SK-N-SH (cell line): ENCODE measurements around the gene YARS1. TPM values are rescaled to one million over a fixed set of nuclear protein-coding genes. Genes with fewer than 3 reads are reported as not detected.
A peak's percentile ranks its signal among the peaks of the same experiment; 100 is the strongest.

Experiments used
- CTCF ChIA-PET: fragments of 300-600, 350-600 bp; formaldehyde crosslinking; extraction: SDS; loops from one replicate; lab custom pipeline; 2021; lab: Yijun Ruan, JAX
- POLR2A ChIA-PET: fragments of 350-600 bp; sonication (Branson Sonifier 250); formaldehyde crosslinking; extraction: SDS; loops from one replicate; lab custom pipeline; 2020; ENCODE audit warnings: antibody characterized with exemption, inconsistent platforms; lab: Yijun Ruan, JAX
- DNase-seq: peaks from one replicate; pipeline ENCODE4 v3.0.0; 2012
- H2AFZ ChIP-seq: fragments of 200-600 bp; sonication (generic); 2 replicates; pipeline ENCODE4 v1.8.1; 2016; ENCODE audit warnings: antibody characterized with exemption, mild to moderate bottlenecking, low read depth
- H3F3A ChIP-seq: fragments of 200-600 bp; sonication (generic); replicated peaks from 2 replicates; pipeline ENCODE3; 2016; ENCODE audit warnings: antibody characterized with exemption, mild to moderate bottlenecking; ENCODE audit not compliant: insufficient read depth
- H3K27ac ChIP-seq, 2 experiments: fragments of 200-500 bp in 1 of 2; fragments of 200-600 bp in 1 of 2; sonication (Bioruptor generic) in 1 of 2; sonication (generic), shearing (Covaris generic) in 1 of 2; 2 replicates each; pipeline versions ENCODE4 v1.5.1 to v1.6.1; 2014 to 2016; ENCODE audit warnings: low read depth in 2 of 2, inconsistent platforms in 1 of 2, low read length in 1 of 2, mild to moderate bottlenecking in 1 of 2, mixed read lengths in 1 of 2
- H3K27me3 ChIP-seq: fragments of 200-600 bp; sonication (generic), shearing (Covaris generic); 2 replicates; pipeline ENCODE4 v1.6.1; 2016; ENCODE audit warnings: mixed run types; ENCODE audit not compliant: insufficient read depth
- H3K36me3 ChIP-seq, 2 experiments: fragments of 200-500 bp in 1 of 2; fragments of 200-600 bp in 1 of 2; sonication (Bioruptor generic) in 1 of 2; sonication (generic) in 1 of 2; replicated peaks in 1 of 2; 2 replicates each; pipeline versions ENCODE3 to v1.5.1; 2014 to 2016; ENCODE audit warnings: low read length in 1 of 2, mild to moderate bottlenecking in 1 of 2; ENCODE audit not compliant: insufficient read depth in 2 of 2, control insufficient read depth in 1 of 2
- H3K4me1 ChIP-seq, 2 experiments: fragments of 200-500 bp in 1 of 2; fragments of 200-600 bp in 1 of 2; sonication (Bioruptor generic) in 1 of 2; sonication (generic), shearing (Covaris generic) in 1 of 2; 2 replicates each; pipeline versions ENCODE4 v1.5.1 to v1.6.1; 2014 to 2016; ENCODE audit warnings: low read depth in 1 of 2, low read length in 1 of 2, mixed run types in 1 of 2; ENCODE audit not compliant: insufficient read depth in 2 of 2, control insufficient read depth in 1 of 2
- H3K4me2 ChIP-seq: fragments of 200-600 bp; sonication (generic), shearing (Covaris generic); 2 replicates; pipeline ENCODE4 v1.6.1; 2017; ENCODE audit warnings: mixed run types
- H3K4me3 ChIP-seq, 2 experiments: fragments of 200-500 bp in 1 of 2; fragments of 200-600 bp in 1 of 2; sonication (Bioruptor generic) in 1 of 2; sonication (generic), shearing (Covaris generic) in 1 of 2; 2 replicates each; pipeline versions ENCODE4 v1.5.1 to v1.8.1; 2014 to 2016; ENCODE audit warnings: low read depth in 2 of 2, inconsistent platforms in 1 of 2, low read length in 1 of 2, mild to moderate bottlenecking in 1 of 2, mixed read lengths in 1 of 2, moderate library complexity in 1 of 2
- H3K79me2 ChIP-seq: fragments of 200-600 bp; sonication (generic); 2 replicates; pipeline ENCODE4 v1.8.1; 2017; ENCODE audit warnings: mild to moderate bottlenecking; ENCODE audit not compliant: insufficient read depth
- H3K9ac ChIP-seq: fragments of 200-600 bp; sonication (generic); 2 replicates; pipeline ENCODE4 v1.6.1; 2017; ENCODE audit warnings: mixed run types
- H3K9me2 ChIP-seq: fragments of 200-600 bp; sonication (generic); 2 replicates; pipeline ENCODE4 v1.6.1; 2017; ENCODE audit warnings: mixed run types
- H3K9me3 ChIP-seq: fragments of 200-600 bp; sonication (generic); 2 replicates; pipeline ENCODE4 v1.6.1; 2017; ENCODE audit warnings: mixed run types, mild to moderate bottlenecking, moderate library complexity
- H4K20me1 ChIP-seq: fragments of 200-600 bp; sonication (generic); 2 replicates; pipeline ENCODE4 v1.6.1; 2017; ENCODE audit warnings: mild to moderate bottlenecking, mixed run types; ENCODE audit not compliant: insufficient read depth
- CHD2 ChIP-seq: fragments of 150-350 bp; IDR thresholded peaks from 2 replicates; pipeline ENCODE4 v1.6.1; 2018; ENCODE audit warnings: low read length; ENCODE audit not compliant: partially characterized antibody
- ELF1 ChIP-seq: IDR thresholded peaks from 2 replicates; pipeline ENCODE4 v1.4.0; 2012
- EP300 ChIP-seq, 2 experiments: IDR thresholded peaks; 2 replicates each; pipeline versions ENCODE4 v1.4.0 to v1.6.1; 2012; ENCODE audit warnings: borderline replicate concordance in 1 of 2, low read depth in 1 of 2, low read length in 1 of 2
- FOXM1 ChIP-seq: IDR thresholded peaks from 2 replicates; pipeline ENCODE4 v1.4.0; 2012; ENCODE audit warnings: low read depth, mild to moderate bottlenecking
- GABPA ChIP-seq: IDR thresholded peaks from 2 replicates; pipeline ENCODE4 v1.4.0; 2012; ENCODE audit warnings: low read depth, mild to moderate bottlenecking
- JUND ChIP-seq: IDR thresholded peaks from 2 replicates; pipeline ENCODE4 v1.4.0; 2012
- MEF2A ChIP-seq: IDR thresholded peaks from 2 replicates; pipeline ENCODE4 v1.4.0; 2012; ENCODE audit warnings: low read depth, borderline replicate concordance
- MXI1 ChIP-seq: IDR thresholded peaks from 2 replicates; pipeline ENCODE4 v1.6.1; 2012; ENCODE audit warnings: mild to moderate bottlenecking, low read depth, low read length, improper control_type of control experiment
- NFIC ChIP-seq: IDR thresholded peaks from 2 replicates; pipeline ENCODE4 v1.4.0; 2012; ENCODE audit warnings: borderline replicate concordance
- POLR2AphosphoS5 ChIP-seq: IDR thresholded peaks from 2 replicates; pipeline ENCODE4 v1.6.1; 2012; ENCODE audit warnings: low read depth, low read length
- RAD21 ChIP-seq: IDR thresholded peaks from 2 replicates; pipeline ENCODE4 v1.6.1; 2012; ENCODE audit warnings: mild to moderate bottlenecking, low read length
- RCOR1 ChIP-seq: fragments of 150-350 bp; IDR thresholded peaks from 2 replicates; pipeline ENCODE4 v1.6.1; 2017; ENCODE audit warnings: antibody characterized with exemption, low read length
- TAF1 ChIP-seq: IDR thresholded peaks from 2 replicates; pipeline ENCODE4 v1.6.1; 2012; ENCODE audit warnings: low read depth, mild to moderate bottlenecking, low read length, moderate library complexity, borderline replicate concordance
- TCF12 ChIP-seq: IDR thresholded peaks from 2 replicates; pipeline ENCODE4 v1.4.0; 2012
- WGBS: methylation state at CpG from one replicate; pipeline ENCODE4 v1.1.6; 2017; ENCODE audit warnings: low lambda C conversion rate; 5-methylcytosine and 5-hydroxymethylcytosine counted together
- polyA plus RNA-seq, 3 experiments: library from polyadenylated mRNA; depleted of rRNA; stranded (reverse); fragments of >200 nt; gene quantifications; 2 replicates each; pipeline ENCODE4 v1.2.3, GENCODE V29; 2012
- TF ChIP-seq, protein P1 (sequence below): fragments of 150-350 bp; IDR thresholded peaks from 2 replicates; pipeline ENCODE4 v1.6.1; 2016; ENCODE audit warnings: mild to moderate bottlenecking, low read depth, low read length
- TF ChIP-seq, protein P2 (sequence below): IDR thresholded peaks from 2 replicates; pipeline ENCODE4 v1.4.0; 2012; ENCODE audit warnings: low read depth, borderline replicate concordance
- TF ChIP-seq, protein P3 (sequence below): IDR thresholded peaks from 2 replicates; pipeline ENCODE4; 2012
- TF ChIP-seq, protein P4 (sequence below): IDR thresholded peaks from 2 replicates; pipeline ENCODE4 v1.6.1; 2012; ENCODE audit warnings: mild to moderate bottlenecking, low read depth, low read length, moderate library complexity
- TF ChIP-seq, protein P5 (sequence below): IDR thresholded peaks from 2 replicates; pipeline ENCODE4 v1.4.0; 2012; ENCODE audit warnings: low read depth, borderline replicate concordance

The YARS1 gene
- polyA plus RNA-seq, 1 of the 3 experiments (the other 2 are of a cell fraction), result 46.3 TPM

DNA sequence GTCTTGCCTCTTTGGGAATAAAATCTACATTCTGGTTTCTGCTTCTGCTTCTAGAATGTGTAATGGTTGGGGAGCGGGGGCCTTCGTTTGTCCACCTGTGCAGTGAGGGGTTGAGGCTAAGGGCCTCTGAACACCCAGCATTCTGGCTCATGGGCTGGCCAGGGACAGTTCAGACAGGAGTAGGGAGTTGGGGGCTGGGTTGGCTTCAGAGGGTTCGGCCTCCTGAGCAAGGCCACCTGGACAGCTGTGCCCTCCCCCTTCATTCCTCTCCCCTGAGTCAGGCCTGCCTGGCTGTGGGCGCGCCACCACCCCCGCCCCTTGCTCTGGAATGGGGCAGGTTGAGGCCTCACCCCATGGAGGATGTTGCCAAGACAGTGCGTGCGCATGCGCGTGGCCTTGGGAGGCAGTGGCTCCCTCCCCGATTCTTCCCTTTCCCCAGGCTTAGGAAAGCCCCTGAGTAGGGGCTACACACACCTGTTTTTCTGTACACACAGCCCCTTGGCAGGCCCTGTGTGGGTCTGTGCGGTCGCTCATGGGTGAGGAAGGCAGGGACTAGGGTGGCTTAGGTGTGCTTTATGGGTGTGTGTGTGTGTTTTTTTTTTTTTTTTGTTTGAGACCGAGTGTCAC lies 57.0 kb downstream of the YARS1 start:
- TF ChIP-seq, protein P1, sequence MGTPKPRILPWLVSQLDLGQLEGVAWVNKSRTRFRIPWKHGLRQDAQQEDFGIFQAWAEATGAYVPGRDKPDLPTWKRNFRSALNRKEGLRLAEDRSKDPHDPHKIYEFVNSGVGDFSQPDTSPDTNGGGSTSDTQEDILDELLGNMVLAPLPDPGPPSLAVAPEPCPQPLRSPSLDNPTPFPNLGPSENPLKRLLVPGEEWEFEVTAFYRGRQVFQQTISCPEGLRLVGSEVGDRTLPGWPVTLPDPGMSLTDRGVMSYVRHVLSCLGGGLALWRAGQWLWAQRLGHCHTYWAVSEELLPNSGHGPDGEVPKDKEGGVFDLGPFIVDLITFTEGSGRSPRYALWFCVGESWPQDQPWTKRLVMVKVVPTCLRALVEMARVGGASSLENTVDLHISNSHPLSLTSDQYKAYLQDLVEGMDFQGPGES, result no peak
- TF ChIP-seq NFIC, result 0 out of 2 replicates have a peak, but pooled peaks have one; percentile 5
- Histone ChIP-seq H2AFZ (no peak overlapping the region), H3K4me3 (no peak overlapping the region), H3K9ac (no peak overlapping the region), H3F3A (peaks cover 16% of the 10 kb centered on the region), H3K9me2 (no peaks in the 10 kb centered on the region), H3K4me2 (no peak overlapping the region), H3K4me1 (peaks cover 19 to 32% of the 10 kb centered on the region in 2 experiments; a peak in 3 of 4 replicates), H3K27ac (no peak overlapping the region), H4K20me1 (no peaks in the 10 kb centered on the region), H3K27me3 (no peaks in the 10 kb centered on the region), H3K9me3 (no peaks in the 10 kb centered on the region), H3K36me3 (no peaks in the 10 kb centered on the region), H3K79me2 (0 out of 2 replicates have a peak, but pooled peaks cover 3% of the 10 kb centered on the region)
- ChIA-PET POLR2A (interaction anchor here (2.0 kb wide), 1 partner anchor 15 kb away, joined by 7 read pairs; no protein-coding TSS in a partner anchor), CTCF (interaction anchor here (2.7 to 6.6 kb wide), 2 partner anchors 13 to 48 kb away, joined by 13 to 56 read pairs; no protein-coding TSS in a partner anchor)
- DNase-seq, result no peak
- WGBS, result 97% methylated on average over 3 of the region's 14 CpGs

DNA sequence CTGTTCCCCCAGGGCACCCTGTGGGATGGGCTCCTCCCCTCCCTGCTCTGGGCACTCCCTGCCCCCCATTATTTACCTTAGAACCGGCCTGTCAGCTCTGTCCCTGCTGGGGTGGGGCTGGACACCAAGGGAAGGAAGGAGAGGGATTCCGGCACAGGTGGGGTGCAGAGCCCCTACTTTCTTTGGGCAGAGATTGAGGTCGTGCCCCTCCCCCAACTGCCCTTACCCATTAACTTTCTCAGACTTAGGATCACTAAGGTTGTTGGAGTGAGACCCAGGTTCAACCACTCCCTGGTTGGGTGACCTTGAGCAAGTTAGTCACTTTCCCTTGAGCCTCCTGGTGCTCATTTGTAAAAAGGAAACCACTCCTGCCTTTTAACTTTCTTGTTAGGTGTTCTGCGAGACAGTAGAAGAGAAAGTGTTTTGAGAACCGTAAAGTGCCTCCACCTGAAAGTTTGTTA lies 57.6 kb downstream of the YARS1 start:
- ChIA-PET POLR2A (interaction anchor here (1.0 kb wide), 1 partner anchor 13 kb away, joined by 3 read pairs; no protein-coding TSS in a partner anchor), CTCF (interaction anchor here (1.2 to 6.6 kb wide), 3 partner anchors 13 to 47 kb away, joined by 3 to 56 read pairs (median 13); no protein-coding TSS in a partner anchor)
- Histone ChIP-seq H3K4me3 (no peak overlapping the region), H3K27me3 (no peaks in the 10 kb centered on the region), H3K9ac (no peak overlapping the region), H3K4me1 (peaks cover 19 to 31% of the 10 kb centered on the region in 2 experiments; a peak in 3 of 4 replicates), H3K36me3 (no peaks in the 10 kb centered on the region), H3F3A (peaks cover 16% of the 10 kb centered on the region), H3K9me2 (no peaks in the 10 kb centered on the region), H3K27ac (no peak overlapping the region), H3K9me3 (no peaks in the 10 kb centered on the region), H3K79me2 (0 out of 2 replicates have a peak, but pooled peaks cover 3% of the 10 kb centered on the region), H4K20me1 (no peaks in the 10 kb centered on the region), H3K4me2 (no peak overlapping the region), H2AFZ (no peak overlapping the region)
- 55% methylated on average over 3 of the region's 5 CpGs for WGBS
- no peak for DNase-seq
- TF ChIP-seq, protein P2, sequence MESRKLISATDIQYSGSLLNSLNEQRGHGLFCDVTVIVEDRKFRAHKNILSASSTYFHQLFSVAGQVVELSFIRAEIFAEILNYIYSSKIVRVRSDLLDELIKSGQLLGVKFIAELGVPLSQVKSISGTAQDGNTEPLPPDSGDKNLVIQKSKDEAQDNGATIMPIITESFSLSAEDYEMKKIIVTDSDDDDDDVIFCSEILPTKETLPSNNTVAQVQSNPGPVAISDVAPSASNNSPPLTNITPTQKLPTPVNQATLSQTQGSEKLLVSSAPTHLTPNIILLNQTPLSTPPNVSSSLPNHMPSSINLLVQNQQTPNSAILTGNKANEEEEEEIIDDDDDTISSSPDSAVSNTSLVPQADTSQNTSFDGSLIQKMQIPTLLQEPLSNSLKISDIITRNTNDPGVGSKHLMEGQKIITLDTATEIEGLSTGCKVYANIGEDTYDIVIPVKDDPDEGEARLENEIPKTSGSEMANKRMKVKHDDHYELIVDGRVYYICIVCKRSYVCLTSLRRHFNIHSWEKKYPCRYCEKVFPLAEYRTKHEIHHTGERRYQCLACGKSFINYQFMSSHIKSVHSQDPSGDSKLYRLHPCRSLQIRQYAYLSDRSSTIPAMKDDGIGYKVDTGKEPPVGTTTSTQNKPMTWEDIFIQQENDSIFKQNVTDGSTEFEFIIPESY, result no peak
- TF ChIP-seq RAD21 (no peak), RCOR1 (no peak), MXI1 (no peak), TAF1 (no peak), CHD2 (no peak), JUND (no peak), FOXM1 (no peak), NFIC (no peak), TCF12 (no peak), ELF1 (no peak), GABPA (no peak), POLR2AphosphoS5 (no peak), EP300 (IDR thresholded peaks at IDR 0.05; ENCODE audit: borderline replicate concordance in 1 of 2, low read depth in 1 of 2, low read length in 1 of 2) (no peak), MEF2A (no peak)
- TF ChIP-seq, protein P3, sequence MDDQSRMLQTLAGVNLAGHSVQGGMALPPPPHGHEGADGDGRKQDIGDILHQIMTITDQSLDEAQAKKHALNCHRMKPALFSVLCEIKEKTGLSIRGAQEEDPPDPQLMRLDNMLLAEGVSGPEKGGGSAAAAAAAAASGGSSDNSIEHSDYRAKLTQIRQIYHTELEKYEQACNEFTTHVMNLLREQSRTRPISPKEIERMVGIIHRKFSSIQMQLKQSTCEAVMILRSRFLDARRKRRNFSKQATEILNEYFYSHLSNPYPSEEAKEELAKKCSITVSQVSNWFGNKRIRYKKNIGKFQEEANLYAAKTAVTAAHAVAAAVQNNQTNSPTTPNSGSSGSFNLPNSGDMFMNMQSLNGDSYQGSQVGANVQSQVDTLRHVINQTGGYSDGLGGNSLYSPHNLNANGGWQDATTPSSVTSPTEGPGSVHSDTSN, result no peak
- TF ChIP-seq, protein P4, sequence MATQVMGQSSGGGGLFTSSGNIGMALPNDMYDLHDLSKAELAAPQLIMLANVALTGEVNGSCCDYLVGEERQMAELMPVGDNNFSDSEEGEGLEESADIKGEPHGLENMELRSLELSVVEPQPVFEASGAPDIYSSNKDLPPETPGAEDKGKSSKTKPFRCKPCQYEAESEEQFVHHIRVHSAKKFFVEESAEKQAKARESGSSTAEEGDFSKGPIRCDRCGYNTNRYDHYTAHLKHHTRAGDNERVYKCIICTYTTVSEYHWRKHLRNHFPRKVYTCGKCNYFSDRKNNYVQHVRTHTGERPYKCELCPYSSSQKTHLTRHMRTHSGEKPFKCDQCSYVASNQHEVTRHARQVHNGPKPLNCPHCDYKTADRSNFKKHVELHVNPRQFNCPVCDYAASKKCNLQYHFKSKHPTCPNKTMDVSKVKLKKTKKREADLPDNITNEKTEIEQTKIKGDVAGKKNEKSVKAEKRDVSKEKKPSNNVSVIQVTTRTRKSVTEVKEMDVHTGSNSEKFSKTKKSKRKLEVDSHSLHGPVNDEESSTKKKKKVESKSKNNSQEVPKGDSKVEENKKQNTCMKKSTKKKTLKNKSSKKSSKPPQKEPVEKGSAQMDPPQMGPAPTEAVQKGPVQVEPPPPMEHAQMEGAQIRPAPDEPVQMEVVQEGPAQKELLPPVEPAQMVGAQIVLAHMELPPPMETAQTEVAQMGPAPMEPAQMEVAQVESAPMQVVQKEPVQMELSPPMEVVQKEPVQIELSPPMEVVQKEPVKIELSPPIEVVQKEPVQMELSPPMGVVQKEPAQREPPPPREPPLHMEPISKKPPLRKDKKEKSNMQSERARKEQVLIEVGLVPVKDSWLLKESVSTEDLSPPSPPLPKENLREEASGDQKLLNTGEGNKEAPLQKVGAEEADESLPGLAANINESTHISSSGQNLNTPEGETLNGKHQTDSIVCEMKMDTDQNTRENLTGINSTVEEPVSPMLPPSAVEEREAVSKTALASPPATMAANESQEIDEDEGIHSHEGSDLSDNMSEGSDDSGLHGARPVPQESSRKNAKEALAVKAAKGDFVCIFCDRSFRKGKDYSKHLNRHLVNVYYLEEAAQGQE, result no peak
- TF ChIP-seq, protein P5, sequence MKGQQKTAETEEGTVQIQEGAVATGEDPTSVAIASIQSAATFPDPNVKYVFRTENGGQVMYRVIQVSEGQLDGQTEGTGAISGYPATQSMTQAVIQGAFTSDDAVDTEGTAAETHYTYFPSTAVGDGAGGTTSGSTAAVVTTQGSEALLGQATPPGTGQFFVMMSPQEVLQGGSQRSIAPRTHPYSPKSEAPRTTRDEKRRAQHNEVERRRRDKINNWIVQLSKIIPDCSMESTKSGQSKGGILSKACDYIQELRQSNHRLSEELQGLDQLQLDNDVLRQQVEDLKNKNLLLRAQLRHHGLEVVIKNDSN, result no peak
